Hepatocyte (in vitro differentiated cells): ENCODE results near the gene TTC28. TPM values are rescaled to one million over a fixed set of nuclear protein-coding genes. Genes with fewer than 3 reads are reported as not detected.
A peak's percentile ranks its signal among the peaks of the same experiment; 100 is the strongest.

Experiments
- DNase-seq: peaks from one replicate; pipeline ENCODE4 v3.0.0-alpha.2; 2016; ENCODE audit warnings: low spot score
- H2AFZ ChIP-seq: fragments of 200-600 bp; sonication (generic); 2 replicates; pipeline ENCODE4 v1.6.0; 2016; ENCODE audit warnings: antibody characterized with exemption, mild to moderate bottlenecking
- H3K27ac ChIP-seq: fragments of 200-600 bp; sonication (generic); 2 replicates; pipeline ENCODE4 v1.5.1; 2016; ENCODE audit warnings: mild to moderate bottlenecking
- H3K27me3 ChIP-seq: fragments of 200-600 bp; sonication (generic); 2 replicates; pipeline ENCODE4 v1.6.1; 2016
- H3K36me3 ChIP-seq: fragments of 200-600 bp; sonication (generic); replicated peaks from 2 replicates; pipeline ENCODE4 v1.5.1; 2016; ENCODE audit warnings: low read depth; ENCODE audit not compliant: insufficient read depth
- H3K4me1 ChIP-seq: fragments of 200-600 bp; sonication (generic); 2 replicates; pipeline ENCODE4 v1.5.1; 2016; ENCODE audit warnings: mild to moderate bottlenecking, moderate library complexity; ENCODE audit not compliant: insufficient read depth
- H3K4me2 ChIP-seq: fragments of 200-600 bp; sonication (generic); 2 replicates; pipeline ENCODE4 v1.6.0; 2016
- H3K4me3 ChIP-seq: fragments of 200-600 bp; sonication (generic); 2 replicates; pipeline ENCODE4 v1.5.1; 2016; ENCODE audit warnings: mild to moderate bottlenecking
- H3K79me2 ChIP-seq: fragments of 200-600 bp; sonication (generic); 2 replicates; pipeline ENCODE4 v1.6.0; 2017; ENCODE audit warnings: mild to moderate bottlenecking
- H3K9me2 ChIP-seq: fragments of 200-600 bp; sonication (generic); replicated peaks from 2 replicates; pipeline ENCODE4 v1.6.0; 2017; ENCODE audit warnings: mild to moderate bottlenecking; ENCODE audit not compliant: insufficient read depth
- H3K9me3 ChIP-seq: fragments of 200-600 bp; sonication (generic); 2 replicates; pipeline ENCODE4 v1.5.1; 2016; ENCODE audit warnings: low read depth, mild to moderate bottlenecking
- H4K20me1 ChIP-seq: fragments of 200-600 bp; sonication (generic); 2 replicates; pipeline ENCODE4 v1.6.0; 2016; ENCODE audit warnings: mild to moderate bottlenecking; ENCODE audit not compliant: insufficient read depth, poor library complexity, severe bottlenecking
- CTCF ChIP-seq: fragments of 200-600 bp; sonication (generic); IDR thresholded peaks from 2 replicates; pipeline ENCODE4 v1.5.1; 2016; ENCODE audit warnings: antibody characterized with exemption, mild to moderate bottlenecking; ENCODE audit not compliant: poor library complexity
- EZH2 ChIP-seq: fragments of 200-600 bp; sonication (generic); IDR thresholded peaks from 2 replicates; pipeline ENCODE4 v1.6.1; 2016; ENCODE audit warnings: antibody characterized with exemption, mild to moderate bottlenecking, borderline replicate concordance
- EZH2phosphoT487 ChIP-seq: fragments of 200-600 bp; sonication (generic); IDR thresholded peaks from one replicate; pipeline ENCODE4 v1.6.1; 2018; ENCODE audit warnings: antibody characterized with exemption, mild to moderate bottlenecking, low read depth, moderate library complexity; ENCODE audit not compliant: unreplicated experiment, severe bottlenecking
- WGBS: methylation state at CpG from one replicate; pipeline ENCODE4 v1.1.6; 2016; ENCODE audit warnings: low lambda C conversion rate; ENCODE audit errors: missing lambda C conversion rate; 5-methylcytosine and 5-hydroxymethylcytosine counted together
- polyA plus RNA-seq: library from polyadenylated mRNA; unstranded; fragments of >200 nt; fragmentation: Nextera tagmentation; extraction: Ambion mirVana; gene quantifications from 2 replicates; pipeline ENCODE4 v1.2.1, GENCODE V29; 2016
- total RNA-seq: library from RNA; depleted of rRNA; stranded (reverse); fragments of >200 nt; gene quantifications from 2 replicates; pipeline ENCODE4 v1.2.3, GENCODE V29; 2014

Gene TTC28
- total and polyA plus RNA-seq, 2 experiments from 2014 or later, result 14.7 to 30.4 TPM

GRCh38 chr22:28282405-28283067, 397.1 kb downstream of the TTC28 start:
- no peak overlapping the region for H3K4me3 ChIP-seq
- H4K20me1 ChIP-seq, result no peaks in the 10 kb centered on the region
- no peaks in the 10 kb centered on the region for H3K36me3 ChIP-seq
- 91% methylated on average over 3 of the region's 3 CpGs for WGBS
- no peaks in the 10 kb centered on the region for H3K9me2 ChIP-seq
- no peak overlapping the region for H2AFZ ChIP-seq
- no peaks in the 10 kb centered on the region for H3K9me3 ChIP-seq
- H3K4me1 ChIP-seq, result no peaks in the 10 kb centered on the region
- TF ChIP-seq EZH2 (no peak), EZH2phosphoT487 (no peak), CTCF (no peak)
- H3K27me3 ChIP-seq, result no peaks in the 10 kb centered on the region
- no peaks in the 10 kb centered on the region for H3K79me2 ChIP-seq
- H3K4me2 ChIP-seq, result no peak overlapping the region
- H3K27ac ChIP-seq, result no peak overlapping the region
- no peak for DNase-seq

- no peak for DNase-seq
- no peaks in the 10 kb centered on the region for H4K20me1 ChIP-seq
- H3K9me2 ChIP-seq, result no peaks in the 10 kb centered on the region
Measured at GRCh38 chr22:28279888-28280287, 399.8 kb downstream of the TTC28 start.

DNA sequence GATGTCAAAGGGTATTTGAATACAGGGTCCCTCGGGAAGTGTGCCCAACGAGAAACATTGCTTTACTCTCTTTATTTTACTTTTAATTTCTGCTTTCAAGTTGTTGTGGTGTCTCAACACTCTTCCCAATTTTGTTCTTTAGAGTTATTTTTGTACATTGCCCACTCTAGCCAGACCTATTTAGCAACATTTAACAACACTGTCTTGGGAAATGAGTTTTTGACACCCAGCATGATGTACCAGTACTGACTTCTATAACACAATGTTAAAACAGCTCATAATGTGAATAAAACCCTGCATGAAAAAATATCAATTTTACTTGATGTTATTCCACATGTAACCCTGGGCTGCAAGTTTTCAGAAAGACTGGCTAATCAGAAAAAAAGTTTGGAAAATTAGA, 410.4 kb downstream of the TTC28 start:
- H3K4me3 ChIP-seq, result no peak overlapping the region
- H3K9me3 ChIP-seq, result no peaks in the 10 kb centered on the region
- DNase-seq, result no peak
- H2AFZ ChIP-seq, result no peak overlapping the region
- no peaks in the 10 kb centered on the region for H3K79me2 ChIP-seq
- TF ChIP-seq EZH2 (no peak), EZH2phosphoT487 (no peak), CTCF (no peak)
- H3K27ac ChIP-seq, result no peak overlapping the region
- no peaks in the 10 kb centered on the region for H3K4me1 ChIP-seq
- 95% methylated on average over 2 of the region's 2 CpGs for whole genome bisulfite sequencing
- H3K4me2 ChIP-seq, result no peak overlapping the region
- no peaks in the 10 kb centered on the region for H3K27me3 ChIP-seq
- H4K20me1 ChIP-seq, result no peaks in the 10 kb centered on the region
- no peaks in the 10 kb centered on the region for H3K36me3 ChIP-seq
- no peaks in the 10 kb centered on the region for H3K9me2 ChIP-seq

More at GRCh38 chr22:28279888-28280287, 399.8 kb downstream of the TTC28 start:
- peak overlapping the region; percentile 17 for H3K27ac ChIP-seq
- 64% methylated on average over 2 of the region's 2 CpGs for WGBS
- H3K4me1 ChIP-seq, result no peaks in the 10 kb centered on the region
- H3K4me2 ChIP-seq, result no peak overlapping the region
- no peaks in the 10 kb centered on the region for H3K9me3 ChIP-seq
- TF ChIP-seq EZH2, result no peak
- TF ChIP-seq CTCF, result no peak
- TF ChIP-seq EZH2phosphoT487, result no peak
- no peak overlapping the region for H2AFZ ChIP-seq
- no peaks in the 10 kb centered on the region for H3K79me2 ChIP-seq
- no peak overlapping the region for H3K4me3 ChIP-seq
- H3K36me3 ChIP-seq, result no peaks in the 10 kb centered on the region
- H3K27me3 ChIP-seq, result no peaks in the 10 kb centered on the region

DNA sequence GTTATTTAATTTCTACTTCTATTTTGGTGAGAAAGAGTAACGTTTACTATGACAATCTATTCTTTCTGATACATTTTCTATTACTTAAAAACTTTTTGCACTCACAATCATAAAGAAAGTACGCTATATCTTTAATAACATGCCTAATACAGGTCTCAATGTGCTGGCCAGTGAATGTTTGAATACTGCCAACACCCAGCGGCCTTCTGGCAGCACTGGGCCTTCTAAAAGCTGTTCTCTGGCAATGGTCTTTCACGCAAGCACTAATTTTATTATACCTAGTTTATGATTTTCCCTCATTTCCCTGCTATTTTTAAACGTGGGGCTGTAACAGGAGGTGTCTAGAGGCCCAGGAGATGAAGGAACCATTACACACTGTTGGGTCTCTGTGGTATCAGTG, 410.8 kb downstream of the TTC28 start:
- no peaks in the 10 kb centered on the region for H3K36me3 ChIP-seq
- no peaks in the 10 kb centered on the region for H3K27me3 ChIP-seq
- no peak overlapping the region for H3K4me2 ChIP-seq
- TF ChIP-seq CTCF (no peak), EZH2phosphoT487 (no peak), EZH2 (no peak)
- no peaks in the 10 kb centered on the region for H4K20me1 ChIP-seq
- no peaks in the 10 kb centered on the region for H3K9me3 ChIP-seq
- H2AFZ ChIP-seq, result no peak overlapping the region
- no peak for DNase-seq
- H3K27ac ChIP-seq, result no peak overlapping the region
- no peak overlapping the region for H3K4me3 ChIP-seq
- H3K79me2 ChIP-seq, result no peaks in the 10 kb centered on the region
- WGBS, result 91% methylated on average over 5 of the region's 5 CpGs
- no peaks in the 10 kb centered on the region for H3K4me1 ChIP-seq
- no peaks in the 10 kb centered on the region for H3K9me2 ChIP-seq
